Fibroblast of mammary gland (primary cell): Measurements from ENCODE around the gene SKOR2.
A peak's percentile ranks its signal among the peaks of the same experiment; 100 is the strongest.

ENCODE experiments used
- DNase-seq: peaks from one replicate; pipeline ENCODE4 v3.0.0-alpha.2; 2010; ENCODE audit warnings: low read depth
- H3K4me3 ChIP-seq: 2 replicates; pipeline ENCODE4 v1.5.1; 2011; ENCODE audit warnings: low read depth, mild to moderate bottlenecking, low read length, moderate library complexity; ENCODE audit not compliant: control insufficient read depth
- TF ChIP-seq, protein P1 (sequence below): conservative IDR thresholded peaks from 2 replicates; pipeline ENCODE4 v1.5.1; 2011; ENCODE audit warnings: low read depth, low read length, inconsistent platforms; ENCODE audit not compliant: control insufficient read depth, insufficient read depth

The SKOR2 gene

DNA sequence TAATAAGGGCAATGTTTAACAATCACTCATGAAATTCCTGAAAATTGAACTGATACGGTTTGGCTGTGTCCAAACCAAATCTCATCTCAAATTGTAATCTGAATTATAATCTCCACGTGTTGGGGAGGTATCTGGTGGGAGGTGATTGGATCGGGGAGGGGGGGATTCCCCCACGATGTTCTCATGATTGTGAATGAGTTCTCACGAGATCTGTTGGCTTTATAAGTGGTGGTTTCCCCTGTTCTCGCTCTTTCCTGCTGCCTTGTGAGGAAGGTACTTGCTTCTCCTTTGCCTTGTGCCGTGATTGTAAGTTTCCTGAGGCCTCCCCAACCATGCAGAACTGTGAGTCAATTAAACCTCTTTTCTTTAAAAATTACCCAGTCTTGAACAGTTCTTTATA is 34.0 kb upstream of the SKOR2 start:
- no peak overlapping the region for H3K4me3 ChIP-seq
- TF ChIP-seq, protein P1, sequence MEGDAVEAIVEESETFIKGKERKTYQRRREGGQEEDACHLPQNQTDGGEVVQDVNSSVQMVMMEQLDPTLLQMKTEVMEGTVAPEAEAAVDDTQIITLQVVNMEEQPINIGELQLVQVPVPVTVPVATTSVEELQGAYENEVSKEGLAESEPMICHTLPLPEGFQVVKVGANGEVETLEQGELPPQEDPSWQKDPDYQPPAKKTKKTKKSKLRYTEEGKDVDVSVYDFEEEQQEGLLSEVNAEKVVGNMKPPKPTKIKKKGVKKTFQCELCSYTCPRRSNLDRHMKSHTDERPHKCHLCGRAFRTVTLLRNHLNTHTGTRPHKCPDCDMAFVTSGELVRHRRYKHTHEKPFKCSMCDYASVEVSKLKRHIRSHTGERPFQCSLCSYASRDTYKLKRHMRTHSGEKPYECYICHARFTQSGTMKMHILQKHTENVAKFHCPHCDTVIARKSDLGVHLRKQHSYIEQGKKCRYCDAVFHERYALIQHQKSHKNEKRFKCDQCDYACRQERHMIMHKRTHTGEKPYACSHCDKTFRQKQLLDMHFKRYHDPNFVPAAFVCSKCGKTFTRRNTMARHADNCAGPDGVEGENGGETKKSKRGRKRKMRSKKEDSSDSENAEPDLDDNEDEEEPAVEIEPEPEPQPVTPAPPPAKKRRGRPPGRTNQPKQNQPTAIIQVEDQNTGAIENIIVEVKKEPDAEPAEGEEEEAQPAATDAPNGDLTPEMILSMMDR, result no peak
- no peak for DNase-seq

DNA sequence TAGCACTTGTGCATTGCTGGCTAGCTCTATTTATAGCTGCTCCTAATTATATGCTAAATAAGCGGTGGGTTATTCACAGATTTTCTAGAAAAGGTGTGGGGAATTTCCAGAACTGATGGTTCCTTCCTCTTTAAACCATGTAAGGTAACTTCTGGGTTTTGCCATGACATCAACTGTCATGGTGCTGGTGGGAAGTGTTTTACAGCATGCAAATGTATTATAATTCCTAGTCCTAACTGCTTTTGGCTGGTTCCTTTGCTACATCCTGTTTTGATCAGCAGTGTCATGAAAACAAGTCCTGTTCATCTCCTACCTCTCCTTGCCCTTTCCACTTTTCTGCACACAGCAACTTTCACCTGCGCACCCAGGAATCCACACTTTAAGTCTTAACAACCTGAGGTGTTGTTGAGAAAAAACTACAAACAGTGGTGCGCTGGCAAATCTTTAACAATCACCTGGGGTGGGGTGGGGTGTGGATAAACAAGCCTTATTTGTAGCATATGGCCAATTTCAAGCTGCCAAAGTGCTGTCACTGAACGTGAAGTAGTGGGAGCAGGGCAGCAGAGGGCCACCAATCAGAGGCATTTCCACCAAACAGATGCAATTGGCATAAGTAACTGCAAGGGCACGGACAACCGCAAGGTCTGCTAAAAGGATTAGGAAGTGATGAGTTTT is 33.4 kb upstream of the SKOR2 start:
- no peak overlapping the region for H3K4me3 ChIP-seq
- TF ChIP-seq, protein P1, result no peak
- DNase-seq, result no peak

DNA sequence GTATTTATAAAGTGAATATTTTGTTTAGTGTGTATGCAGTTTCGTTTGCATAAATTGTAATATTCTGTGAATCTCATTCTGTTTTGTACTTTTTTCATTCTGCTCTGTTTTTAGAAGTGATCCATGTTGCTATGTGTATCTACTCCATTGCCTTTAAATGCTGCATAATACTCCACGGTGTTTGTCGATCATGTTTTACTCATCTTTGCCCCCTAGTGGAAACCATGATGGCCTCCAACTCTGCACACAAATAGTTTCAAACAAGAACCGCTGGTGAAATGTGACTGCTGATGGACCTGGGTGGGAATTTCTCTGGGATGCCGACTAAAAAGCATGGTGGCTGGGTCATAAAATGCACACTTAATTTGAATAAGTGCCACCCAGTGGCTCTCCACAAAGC is 32.0 kb upstream of the SKOR2 start:
- peak; percentile 54 for DNase-seq
- TF ChIP-seq, protein P1, result peak; percentile 72
- H3K4me3 ChIP-seq, result no peak overlapping the region

DNA sequence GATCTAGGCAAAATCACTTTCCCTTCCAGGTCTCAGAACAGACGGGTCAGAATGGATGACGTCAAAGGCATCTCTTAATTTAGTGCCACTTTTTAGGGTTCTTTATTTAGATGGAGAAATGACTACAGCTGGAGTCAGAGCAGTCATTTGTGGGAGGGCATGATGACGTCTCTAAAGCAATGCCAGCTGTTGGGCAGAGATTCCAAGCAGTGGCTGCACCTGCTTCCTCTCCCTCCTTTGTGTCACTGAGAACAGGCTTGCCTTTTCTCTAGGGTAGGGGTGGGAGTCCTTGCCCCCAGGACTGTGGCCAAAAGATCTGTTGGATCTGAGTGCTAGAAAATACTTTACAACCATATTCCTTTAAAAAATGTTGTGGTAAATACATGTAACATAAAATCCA is 28.7 kb upstream of the SKOR2 start:
- DNase-seq, result no peak
- TF ChIP-seq, protein P1, result no peak
- H3K4me3 ChIP-seq, result no peak overlapping the region

DNA sequence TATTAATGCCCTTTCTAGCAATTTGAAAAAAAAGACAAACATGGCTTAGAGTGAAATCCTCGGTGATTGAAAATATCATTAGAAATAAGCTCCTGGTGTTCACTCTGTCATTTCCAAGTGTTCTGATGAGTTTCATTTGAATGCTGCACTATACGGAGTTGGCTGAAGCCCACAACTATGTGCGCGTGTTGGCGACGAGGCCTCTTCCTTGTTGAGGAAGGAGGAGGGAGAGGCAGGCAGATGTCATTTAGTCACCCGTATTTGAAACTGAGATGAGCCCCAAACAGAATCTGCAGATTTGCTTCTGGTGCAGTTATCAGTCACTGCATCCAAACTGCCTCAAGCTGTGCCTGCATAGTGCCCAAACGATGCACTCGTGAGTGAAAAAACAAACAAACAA is 23.5 kb upstream of the SKOR2 start:
- DNase-seq, result peak; percentile 37
- TF ChIP-seq, protein P1, result no peak
- H3K4me3 ChIP-seq, result no peak overlapping the region

DNA sequence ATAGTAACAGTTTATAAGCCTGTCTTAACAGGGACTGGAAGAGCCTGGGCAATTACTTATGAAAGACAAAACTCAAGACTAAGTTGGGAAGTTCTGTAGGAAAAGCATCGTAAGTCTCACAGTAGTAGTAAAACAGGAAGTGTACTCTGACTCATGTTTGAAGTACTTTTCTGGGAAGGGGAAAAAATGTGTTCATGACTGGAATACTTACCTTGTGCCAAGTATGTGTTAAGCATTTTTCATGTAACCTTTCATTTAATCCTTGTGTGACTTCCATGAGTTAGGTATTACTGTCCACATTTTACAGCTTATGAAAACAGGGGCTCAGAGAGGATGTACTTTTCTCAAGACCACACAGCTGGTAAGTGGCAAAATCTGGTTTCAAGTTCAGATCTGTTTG is 13.7 kb upstream of the SKOR2 start:
- peak overlapping the region; percentile 68 for H3K4me3 ChIP-seq
- TF ChIP-seq, protein P1, result no peak
- peak; percentile 82 for DNase-seq

DNA sequence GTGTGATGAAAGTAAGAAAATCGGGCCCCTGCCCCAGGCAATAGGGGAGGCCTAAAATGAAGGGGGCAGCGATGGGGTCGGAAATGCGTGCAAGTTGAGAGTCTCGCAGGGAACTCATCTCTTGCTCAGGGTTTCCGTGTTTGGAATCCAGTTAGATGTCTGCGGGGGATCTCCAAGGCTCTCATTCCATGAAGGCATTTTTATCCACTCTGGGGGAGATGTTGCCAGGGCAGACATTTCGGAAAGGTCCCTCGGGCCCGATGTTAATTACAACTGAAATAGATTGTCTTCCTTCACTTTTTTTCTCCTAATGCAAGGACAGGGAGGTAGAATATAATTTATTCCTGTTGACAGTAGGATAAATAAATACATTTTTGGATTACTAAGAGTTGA is 12.8 kb upstream of the SKOR2 start:
- DNase-seq, result no peak
- TF ChIP-seq, protein P1, result no peak
- peak overlapping the region; percentile 68 for H3K4me3 ChIP-seq
